ENCODE measurements around the gene JSRP1.

Gene JSRP1

DNA sequence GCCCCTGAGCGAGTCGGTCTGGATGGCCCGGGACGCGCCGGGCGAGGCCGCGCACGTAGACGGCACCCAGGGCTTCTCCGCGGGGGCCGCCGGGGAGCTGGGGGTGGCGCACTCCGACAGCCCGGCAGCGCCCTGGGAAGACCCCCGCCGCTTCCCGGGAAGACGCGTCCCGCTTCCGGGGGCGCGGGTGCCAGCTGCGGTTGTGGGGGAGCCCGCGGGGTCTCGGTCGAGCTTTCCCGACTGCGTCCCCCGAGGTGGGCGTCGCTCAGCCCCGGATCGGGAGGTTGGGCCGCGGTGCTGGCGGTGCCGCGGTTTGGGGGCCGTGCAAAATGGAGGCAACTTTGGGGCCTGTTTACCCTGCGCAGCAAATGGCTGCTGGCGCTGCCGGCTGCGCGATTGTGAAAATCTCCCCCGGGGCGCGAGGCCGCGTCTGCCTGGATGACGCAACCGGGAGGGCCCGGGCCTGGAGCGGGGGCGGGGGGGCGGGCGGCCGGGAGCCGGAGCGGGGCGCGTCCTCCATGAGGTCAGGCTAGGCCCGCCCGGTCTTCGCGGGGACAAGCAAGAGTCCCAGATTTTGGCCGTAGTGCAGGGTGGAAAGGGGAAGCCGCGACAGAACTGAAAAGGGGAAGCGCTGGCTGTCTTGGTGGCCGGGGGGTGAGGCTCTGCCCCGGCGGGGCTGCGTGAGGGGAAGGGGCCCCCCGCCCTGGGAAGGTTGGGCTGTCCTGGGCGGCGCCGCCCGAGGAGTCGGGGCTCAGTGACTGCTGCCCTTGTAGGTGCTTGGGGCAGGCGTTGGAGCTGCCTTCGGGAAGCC is 14.4 kb upstream of the JSRP1 start (continued):
- TF ChIP-seq, protein P1, sequence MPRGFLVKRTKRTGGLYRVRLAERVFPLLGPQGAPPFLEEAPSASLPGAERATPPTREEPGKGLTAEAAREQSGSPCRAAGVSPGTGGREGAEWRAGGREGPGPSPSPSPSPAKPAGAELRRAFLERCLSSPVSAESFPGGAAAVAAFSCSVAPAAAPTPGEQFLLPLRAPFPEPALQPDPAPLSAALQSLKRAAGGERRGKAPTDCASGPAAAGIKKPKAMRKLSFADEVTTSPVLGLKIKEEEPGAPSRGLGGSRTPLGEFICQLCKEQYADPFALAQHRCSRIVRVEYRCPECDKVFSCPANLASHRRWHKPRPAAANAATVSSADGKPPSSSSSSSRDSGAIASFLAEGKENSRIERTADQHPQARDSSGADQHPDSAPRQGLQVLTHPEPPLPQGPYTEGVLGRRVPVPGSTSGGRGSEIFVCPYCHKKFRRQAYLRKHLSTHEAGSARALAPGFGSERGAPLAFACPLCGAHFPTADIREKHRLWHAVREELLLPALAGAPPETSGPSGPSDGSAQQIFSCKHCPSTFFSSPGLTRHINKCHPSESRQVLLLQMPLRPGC (tag by site-specific recombination; IDR thresholded peaks at IDR 0.05), result no peak; the same call in 1 of the 2 replicates
- TF ChIP-seq ZIC2 (tag by site-specific recombination; IDR thresholded peaks at IDR 0.05), result peak; percentile 79
- TF ChIP-seq GFI1B (tag by site-specific recombination; IDR thresholded peaks at IDR 0.05), result no peak
- TF ChIP-seq, protein P2, sequence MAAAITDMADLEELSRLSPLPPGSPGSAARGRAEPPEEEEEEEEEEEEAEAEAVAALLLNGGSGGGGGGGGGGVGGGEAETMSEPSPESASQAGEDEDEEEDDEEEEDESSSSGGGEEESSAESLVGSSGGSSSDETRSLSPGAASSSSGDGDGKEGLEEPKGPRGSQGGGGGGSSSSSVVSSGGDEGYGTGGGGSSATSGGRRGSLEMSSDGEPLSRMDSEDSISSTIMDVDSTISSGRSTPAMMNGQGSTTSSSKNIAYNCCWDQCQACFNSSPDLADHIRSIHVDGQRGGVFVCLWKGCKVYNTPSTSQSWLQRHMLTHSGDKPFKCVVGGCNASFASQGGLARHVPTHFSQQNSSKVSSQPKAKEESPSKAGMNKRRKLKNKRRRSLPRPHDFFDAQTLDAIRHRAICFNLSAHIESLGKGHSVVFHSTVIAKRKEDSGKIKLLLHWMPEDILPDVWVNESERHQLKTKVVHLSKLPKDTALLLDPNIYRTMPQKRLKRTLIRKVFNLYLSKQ (tag by site-specific recombination; IDR thresholded peaks at IDR 0.05; ENCODE audit: borderline replicate concordance), result no peak
- TF ChIP-seq, protein P3, sequence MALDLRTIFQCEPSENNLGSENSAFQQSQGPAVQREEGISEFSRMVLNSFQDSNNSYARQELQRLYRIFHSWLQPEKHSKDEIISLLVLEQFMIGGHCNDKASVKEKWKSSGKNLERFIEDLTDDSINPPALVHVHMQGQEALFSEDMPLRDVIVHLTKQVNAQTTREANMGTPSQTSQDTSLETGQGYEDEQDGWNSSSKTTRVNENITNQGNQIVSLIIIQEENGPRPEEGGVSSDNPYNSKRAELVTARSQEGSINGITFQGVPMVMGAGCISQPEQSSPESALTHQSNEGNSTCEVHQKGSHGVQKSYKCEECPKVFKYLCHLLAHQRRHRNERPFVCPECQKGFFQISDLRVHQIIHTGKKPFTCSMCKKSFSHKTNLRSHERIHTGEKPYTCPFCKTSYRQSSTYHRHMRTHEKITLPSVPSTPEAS (tag by site-specific recombination; IDR thresholded peaks at IDR 0.05), result no peak
- no peak for TF ChIP-seq ZNF791 (tag by site-specific recombination; IDR thresholded peaks at IDR 0.05)
- TF ChIP-seq ZNF302 (tag by site-specific recombination; IDR thresholded peaks at IDR 0.05; ENCODE audit: low read depth), result no peak
- TF ChIP-seq ZNF830 (tag by site-specific recombination; IDR thresholded peaks at IDR 0.05; ENCODE audit: low read depth), result no peak
- TF ChIP-seq, protein P4, sequence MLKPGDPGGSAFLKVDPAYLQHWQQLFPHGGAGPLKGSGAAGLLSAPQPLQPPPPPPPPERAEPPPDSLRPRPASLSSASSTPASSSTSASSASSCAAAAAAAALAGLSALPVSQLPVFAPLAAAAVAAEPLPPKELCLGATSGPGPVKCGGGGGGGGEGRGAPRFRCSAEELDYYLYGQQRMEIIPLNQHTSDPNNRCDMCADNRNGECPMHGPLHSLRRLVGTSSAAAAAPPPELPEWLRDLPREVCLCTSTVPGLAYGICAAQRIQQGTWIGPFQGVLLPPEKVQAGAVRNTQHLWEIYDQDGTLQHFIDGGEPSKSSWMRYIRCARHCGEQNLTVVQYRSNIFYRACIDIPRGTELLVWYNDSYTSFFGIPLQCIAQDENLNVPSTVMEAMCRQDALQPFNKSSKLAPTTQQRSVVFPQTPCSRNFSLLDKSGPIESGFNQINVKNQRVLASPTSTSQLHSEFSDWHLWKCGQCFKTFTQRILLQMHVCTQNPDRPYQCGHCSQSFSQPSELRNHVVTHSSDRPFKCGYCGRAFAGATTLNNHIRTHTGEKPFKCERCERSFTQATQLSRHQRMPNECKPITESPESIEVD (tag by site-specific recombination; IDR thresholded peaks at IDR 0.05), result no peak
- TF ChIP-seq KLF7 (tag by site-specific recombination; IDR thresholded peaks at IDR 0.05; ENCODE audit: borderline replicate concordance), result peak; percentile 26; the same call in 1 of the 2 replicates
- TF ChIP-seq ZBTB20 (tag by site-specific recombination; IDR thresholded peaks at IDR 0.05), result peak; percentile 42; the same call in 1 of the 2 replicates
- no peak for TF ChIP-seq ZNF341 (tag by site-specific recombination; IDR thresholded peaks at IDR 0.05; ENCODE audit: low read depth)
- TF ChIP-seq ZNF621 (tag by site-specific recombination; IDR thresholded peaks at IDR 0.05), result no peak
- TF ChIP-seq ZNF560 (tag by site-specific recombination; IDR thresholded peaks at IDR 0.05; ENCODE audit: borderline replicate concordance), result no peak
- no peak for TF ChIP-seq ZFP41 (tag by site-specific recombination; IDR thresholded peaks at IDR 0.05; ENCODE audit: borderline replicate concordance)
- peak; percentile 60; the same call in 1 of the 2 replicates for TF ChIP-seq KLF9 (tag by site-specific recombination; IDR thresholded peaks at IDR 0.05; ENCODE audit: low read depth)
- TF ChIP-seq ZFP69B (tag by site-specific recombination; IDR thresholded peaks at IDR 0.05), result peak; percentile 80
- no peak for TF ChIP-seq ZBTB48 (tag by site-specific recombination; IDR thresholded peaks at IDR 0.05)
- TF ChIP-seq ZNF350 (tag by site-specific recombination; IDR thresholded peaks at IDR 0.05), result no peak
- no peak for TF ChIP-seq ZNF777 (tag by site-specific recombination; IDR thresholded peaks at IDR 0.05; ENCODE audit: borderline replicate concordance)
- TF ChIP-seq, protein P5, sequence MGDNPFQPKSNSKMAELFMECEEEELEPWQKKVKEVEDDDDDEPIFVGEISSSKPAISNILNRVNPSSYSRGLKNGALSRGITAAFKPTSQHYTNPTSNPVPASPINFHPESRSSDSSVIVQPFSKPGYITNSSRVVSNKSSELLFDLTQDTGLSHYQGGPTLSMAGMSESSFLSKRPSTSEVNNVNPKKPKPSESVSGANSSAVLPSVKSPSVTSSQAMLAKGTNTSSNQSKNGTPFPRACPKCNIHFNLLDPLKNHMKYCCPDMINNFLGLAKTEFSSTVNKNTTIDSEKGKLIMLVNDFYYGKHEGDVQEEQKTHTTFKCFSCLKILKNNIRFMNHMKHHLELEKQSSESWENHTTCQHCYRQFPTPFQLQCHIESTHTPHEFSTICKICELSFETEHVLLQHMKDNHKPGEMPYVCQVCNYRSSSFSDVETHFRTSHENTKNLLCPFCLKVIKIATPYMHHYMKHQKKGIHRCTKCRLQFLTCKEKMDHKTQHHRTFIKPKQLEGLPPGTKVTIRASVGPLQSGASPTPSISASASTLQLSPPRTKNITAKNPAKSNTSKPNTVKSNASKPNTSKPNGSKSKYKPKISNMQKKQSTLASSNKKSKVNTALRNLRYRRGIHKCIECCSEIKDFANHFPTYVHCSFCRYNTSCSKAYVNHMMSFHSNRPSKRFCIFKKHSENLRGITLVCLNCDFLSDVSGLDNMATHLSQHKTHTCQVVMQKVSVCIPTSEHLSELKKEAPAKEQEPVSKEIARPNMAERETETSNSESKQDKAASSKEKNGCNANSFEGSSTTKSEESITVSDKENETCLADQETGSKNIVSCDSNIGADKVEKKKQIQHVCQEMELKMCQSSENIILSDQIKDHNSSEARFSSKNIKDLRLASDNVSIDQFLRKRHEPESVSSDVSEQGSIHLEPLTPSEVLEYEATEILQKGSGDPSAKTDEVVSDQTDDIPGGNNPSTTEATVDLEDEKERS (tag by site-specific recombination; IDR thresholded peaks at IDR 0.05), result no peak
- no peak for TF ChIP-seq ZNF548 (tag by site-specific recombination; IDR thresholded peaks at IDR 0.05)
- no peak for TF ChIP-seq SETDB1 (IDR thresholded peaks at IDR 0.05; ENCODE audit: insufficient read length, low read length)
- TF ChIP-seq ZNF248 (tag by site-specific recombination; IDR thresholded peaks at IDR 0.05), result no peak
- TF ChIP-seq, protein P6, sequence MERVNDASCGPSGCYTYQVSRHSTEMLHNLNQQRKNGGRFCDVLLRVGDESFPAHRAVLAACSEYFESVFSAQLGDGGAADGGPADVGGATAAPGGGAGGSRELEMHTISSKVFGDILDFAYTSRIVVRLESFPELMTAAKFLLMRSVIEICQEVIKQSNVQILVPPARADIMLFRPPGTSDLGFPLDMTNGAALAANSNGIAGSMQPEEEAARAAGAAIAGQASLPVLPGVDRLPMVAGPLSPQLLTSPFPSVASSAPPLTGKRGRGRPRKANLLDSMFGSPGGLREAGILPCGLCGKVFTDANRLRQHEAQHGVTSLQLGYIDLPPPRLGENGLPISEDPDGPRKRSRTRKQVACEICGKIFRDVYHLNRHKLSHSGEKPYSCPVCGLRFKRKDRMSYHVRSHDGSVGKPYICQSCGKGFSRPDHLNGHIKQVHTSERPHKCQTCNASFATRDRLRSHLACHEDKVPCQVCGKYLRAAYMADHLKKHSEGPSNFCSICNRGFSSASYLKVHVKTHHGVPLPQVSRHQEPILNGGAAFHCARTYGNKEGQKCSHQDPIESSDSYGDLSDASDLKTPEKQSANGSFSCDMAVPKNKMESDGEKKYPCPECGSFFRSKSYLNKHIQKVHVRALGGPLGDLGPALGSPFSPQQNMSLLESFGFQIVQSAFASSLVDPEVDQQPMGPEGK (tag by site-specific recombination; IDR thresholded peaks at IDR 0.05), result peak; percentile 87
- TF ChIP-seq PRDM1 (tag by site-specific recombination; IDR thresholded peaks at IDR 0.05), result no peak

All from HEK293 (cell line).